ENCODE results near the gene FRYL.

FRYL gene

DNA sequence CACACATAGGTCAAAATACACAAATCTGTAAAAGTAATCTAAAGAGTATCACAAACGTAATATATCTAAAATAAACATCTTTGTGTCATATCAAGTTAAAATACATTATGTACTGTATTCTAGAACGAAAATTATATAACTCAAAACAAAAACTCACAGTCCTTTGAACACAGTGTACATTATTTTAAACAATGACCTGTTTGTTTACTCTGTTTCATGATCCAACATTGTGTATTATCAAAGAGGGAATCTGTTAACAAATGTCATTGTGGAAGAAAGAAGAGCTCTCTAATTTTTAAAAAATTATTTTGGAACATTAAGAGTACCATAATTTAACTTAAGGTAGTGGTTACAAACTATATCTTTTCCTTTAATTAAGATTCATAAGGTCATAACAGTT lies 144.1 kb downstream of the FRYL start:
- intact Hi-C loops (cut with DNase I), result loop anchor here (10.0 kb wide), 2 partner anchors 51 to 291 kb away; partner anchors contain the start of gene SLAIN2
- DNase-seq, result no peak

DNA sequence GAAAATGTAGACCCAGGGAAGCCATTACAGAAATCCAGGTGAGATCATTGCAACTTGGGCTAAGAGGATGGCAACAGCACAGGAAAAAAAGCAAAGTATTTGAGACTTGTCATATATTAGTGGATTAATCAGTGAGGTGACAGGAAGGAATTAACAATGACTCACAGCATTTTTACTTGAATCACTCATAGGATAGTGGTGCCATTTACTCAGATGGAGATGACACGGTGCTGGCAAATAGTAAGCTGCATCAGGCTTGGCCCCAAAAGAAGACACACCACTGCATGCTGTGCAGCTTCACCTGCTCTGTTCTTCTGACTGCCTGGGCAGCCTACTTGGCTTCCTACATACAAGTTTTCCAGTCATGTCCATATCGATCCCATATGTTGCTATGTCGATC lies 144.8 kb downstream of the FRYL start:
- peak in 1 of 10 donors; percentile 18 for DNase-seq
- intact Hi-C loops (cut with DNase I), result loop anchor here (10.0 kb wide), 2 partner anchors 51 to 291 kb away; partner anchors contain the start of gene SLAIN2

DNA sequence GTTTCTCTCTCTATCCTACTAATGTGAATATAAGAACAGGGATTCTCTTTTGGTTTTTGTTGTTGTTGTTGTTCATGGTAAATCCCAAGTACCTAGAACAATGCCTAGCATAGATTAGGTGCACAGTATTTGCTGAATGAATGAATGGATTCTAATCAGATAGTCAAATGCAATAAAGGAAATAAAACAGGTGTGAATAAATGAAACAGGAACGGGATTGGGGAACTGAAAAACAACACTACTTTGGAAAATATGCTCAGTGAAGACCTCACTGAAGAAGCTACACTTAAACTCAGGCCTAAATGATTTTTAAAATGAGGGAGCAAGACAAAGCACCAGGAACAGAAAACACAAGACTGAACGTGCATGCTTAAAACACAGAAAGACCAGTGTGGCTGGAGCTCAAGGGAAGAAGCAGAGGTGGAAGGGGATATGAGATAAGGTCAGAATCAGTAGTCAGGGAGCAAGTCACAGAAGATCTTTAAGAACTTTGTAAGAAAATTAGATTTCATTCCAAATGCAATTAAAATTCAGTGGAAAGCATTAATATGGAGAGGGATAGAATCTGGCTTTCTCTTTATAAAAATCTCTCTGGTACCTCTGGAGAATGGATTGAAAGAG lies 145.3 kb downstream of the FRYL start:
- intact Hi-C loops (cut with DNase I), result loop anchor here (10.0 kb wide), 2 partner anchors 50 to 290 kb away; partner anchors contain the start of gene SLAIN2
- DNase-seq, result no peak

DNA sequence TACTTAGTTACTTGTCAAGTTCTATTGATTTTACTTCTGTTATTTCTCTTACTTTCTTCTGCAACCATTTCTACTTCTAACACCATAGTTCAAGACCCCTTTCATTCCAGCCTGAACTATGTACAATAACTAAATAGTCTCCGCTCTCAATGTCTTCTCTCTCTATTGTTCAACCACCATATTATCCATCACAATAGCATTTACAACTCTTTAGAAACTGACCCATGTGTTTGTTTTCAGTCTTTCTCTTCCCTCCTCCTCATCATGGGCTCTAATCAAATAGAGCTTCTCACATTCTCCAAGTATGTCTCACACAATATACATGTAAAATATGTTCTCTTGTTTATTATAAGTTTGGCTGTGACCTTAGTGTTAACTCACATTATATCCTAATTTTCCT lies 146.4 kb downstream of the FRYL start:
- intact Hi-C loops (cut with DNase I), result loop anchor here (10.0 kb wide), 2 partner anchors 49 to 289 kb away; partner anchors contain the start of gene SLAIN2
- no peak for DNase-seq

DNA sequence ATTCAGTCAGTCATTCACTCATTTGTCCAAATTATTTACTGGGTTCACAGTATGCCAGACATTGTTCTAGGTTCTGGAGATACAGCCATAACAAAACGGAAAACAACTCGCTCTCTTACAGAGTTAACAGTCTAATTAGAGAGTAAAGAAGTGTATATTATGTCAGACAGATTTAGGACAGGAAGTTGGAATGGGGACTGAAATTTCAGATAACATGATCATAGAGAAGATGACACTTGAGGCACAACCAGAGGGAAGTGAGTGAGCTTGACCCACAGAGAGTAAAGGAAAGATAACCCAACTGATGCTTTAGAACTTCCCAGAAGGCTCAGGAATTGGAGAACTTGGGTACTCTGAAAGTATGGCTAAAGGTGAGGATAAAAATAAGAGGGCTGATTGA lies 150.6 kb downstream of the FRYL start:
- DNase-seq, result no peak
- intact Hi-C loops (cut with DNase I), result no loop called here

DNA sequence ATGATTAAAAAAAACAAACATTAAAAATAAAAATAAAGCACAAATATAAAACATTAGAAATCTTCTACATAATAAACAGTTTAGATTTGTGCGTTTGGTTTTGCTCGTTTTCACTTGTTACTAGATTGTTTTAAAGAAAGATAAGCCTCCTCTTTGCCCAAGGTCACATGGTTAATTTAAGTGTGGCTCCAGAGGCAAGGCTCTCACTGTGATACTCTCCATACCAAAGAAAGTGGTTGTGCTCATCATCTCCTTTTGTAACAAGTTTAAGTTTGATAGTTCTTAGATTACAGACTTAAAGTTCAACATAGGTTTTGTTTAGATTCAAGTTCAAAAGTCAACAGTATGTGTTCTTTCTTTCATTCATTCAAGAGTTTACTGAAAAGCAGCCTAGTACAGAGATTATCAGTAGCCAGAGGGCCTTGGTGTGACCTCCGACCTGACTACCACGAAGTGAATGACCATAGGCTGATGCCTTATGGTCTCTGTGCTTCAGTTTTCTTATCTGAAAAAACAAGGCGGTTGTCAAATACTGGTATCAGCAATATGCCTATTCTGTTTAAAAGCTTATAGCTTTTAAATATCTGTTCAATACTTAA lies 156.8 kb downstream of the FRYL start:
- intact Hi-C loops (cut with DNase I), result no loop called here
- DNase-seq, result no peak

DNA sequence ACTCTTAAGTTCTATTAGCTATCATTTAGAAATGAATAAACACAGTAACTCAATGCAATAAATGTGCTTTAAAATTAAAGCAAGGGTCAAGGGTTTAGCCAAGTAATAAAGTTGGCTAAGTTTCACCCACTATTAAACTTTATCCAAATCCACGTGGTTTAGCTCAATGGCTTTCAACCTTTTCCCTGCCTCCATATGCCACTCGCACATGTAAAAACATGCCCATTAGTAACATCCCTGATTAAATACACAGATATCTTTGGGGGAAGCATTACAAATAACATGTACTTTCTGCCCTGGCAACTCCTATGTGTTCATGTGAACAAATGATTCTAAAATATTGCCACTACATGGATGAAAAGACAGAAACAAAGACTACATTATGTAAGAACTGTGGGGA lies 159.2 kb downstream of the FRYL start:
- intact Hi-C loops (cut with DNase I), result no loop called here

DNA sequence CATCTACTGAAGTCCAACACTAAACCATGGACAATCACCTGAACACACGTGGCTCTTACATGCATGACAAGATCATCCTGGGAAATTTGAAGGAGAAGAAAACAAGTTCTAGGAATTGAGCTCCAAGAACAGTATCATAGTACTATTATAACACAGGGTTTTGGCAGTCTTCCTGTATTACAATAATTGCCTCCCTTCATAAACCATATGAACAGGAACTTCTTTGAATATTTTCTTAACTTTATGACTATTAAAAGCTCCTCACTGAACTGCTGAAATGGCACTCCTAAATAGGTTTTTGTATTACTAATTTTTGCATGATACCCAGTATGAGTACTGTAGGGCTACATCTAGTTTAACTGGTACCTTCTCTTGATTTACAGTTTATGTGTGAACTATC lies 160.0 kb downstream of the FRYL start:
- intact Hi-C loops (cut with DNase I), result no loop called here
- DNase-seq, result no peak

More for the DNA sequence above, 159.2 kb downstream of the FRYL start:
- DNase-seq, result no peak

DNA sequence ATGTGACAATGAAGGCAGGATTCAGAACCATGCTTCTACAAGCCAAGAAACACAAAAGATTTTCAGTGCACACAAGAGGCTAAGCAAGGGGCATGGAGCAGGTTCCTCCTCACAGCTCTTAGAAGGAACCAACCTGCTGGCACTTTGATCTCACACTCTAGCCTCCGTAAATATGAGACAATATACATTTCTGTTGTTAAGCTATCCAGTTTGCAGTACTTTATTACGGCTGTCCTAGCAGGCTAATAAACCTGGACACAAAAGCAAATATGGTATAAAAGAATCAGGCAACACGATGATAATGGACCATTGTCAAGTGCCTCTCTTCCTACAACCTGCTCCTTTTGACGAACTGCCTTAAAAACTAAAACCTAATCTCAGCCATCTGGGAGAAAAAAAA lies 175.6 kb downstream of the FRYL start:
- intact Hi-C loops (cut with DNase I), result no loop called here
- no peak for DNase-seq

DNA sequence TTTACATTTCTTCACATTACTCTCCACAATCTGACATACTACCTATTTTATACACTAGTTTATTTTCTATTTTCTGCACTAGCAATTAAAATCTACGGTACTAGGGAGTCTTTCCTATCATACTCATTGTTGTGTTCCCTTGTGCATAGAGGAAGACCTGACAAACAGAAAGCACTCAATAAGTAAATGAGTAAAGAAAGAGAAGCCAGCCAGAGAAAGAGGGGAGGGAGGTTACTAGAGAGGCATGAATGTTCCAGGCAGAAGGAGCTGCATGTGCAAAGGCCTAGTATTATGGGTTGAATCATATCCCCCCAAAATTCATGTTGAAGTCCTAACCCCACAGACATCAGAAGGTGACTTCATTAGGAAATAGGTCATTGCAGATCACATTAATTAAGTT lies 176.0 kb downstream of the FRYL start:
- intact Hi-C loops (cut with DNase I), result no loop called here
- DNase-seq, result no peak

DNA sequence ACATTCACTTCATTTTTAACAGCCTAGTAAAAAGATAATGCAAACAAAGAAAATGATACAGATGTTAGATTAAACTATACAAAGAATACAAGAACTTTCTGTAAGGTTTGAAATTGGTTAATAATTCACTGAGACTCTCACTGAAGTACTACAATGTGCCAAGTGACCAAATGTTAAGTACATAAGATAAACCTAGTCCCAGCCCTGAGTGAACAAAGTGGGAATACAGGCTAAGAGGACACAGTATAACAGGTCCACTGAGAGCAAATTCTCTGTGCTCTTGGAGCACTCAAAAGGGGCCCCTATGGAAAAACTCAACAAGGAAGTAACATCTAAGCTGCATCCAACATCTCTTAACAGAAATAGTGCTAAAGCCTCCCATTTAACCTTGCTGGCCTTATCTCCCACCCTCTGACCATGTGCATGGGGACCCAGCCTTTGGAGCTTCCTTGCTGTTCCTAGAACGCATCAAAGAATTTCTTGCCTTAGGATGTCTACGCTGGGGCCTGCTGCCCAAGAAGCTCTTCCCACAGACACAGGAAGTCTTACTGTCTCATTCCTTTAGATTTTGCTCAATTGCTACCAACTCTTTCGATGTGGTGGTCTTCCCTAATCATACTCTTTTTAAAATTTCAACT lies 176.6 kb downstream of the FRYL start:
- no peak for DNase-seq
- intact Hi-C loops (cut with DNase I), result no loop called here

DNA sequence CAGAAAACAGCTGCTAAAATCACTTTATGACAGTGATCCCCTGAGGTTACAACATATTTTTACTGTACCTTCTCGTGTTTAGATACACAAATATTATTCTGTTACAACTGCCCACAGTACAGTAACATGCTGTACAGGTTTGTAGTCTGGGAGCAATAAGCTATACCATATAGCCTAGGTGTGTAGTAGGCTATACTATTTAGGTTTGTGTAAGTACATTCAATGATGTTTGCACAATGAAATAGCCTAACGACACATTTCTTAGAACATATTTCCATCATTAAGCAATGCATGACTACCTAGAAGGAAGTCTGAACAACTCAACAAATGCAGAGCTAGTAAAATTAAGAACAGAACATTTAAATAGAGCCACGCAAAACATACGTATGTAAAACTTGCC lies 177.3 kb downstream of the FRYL start:
- no peak for DNase-seq

DNA sequence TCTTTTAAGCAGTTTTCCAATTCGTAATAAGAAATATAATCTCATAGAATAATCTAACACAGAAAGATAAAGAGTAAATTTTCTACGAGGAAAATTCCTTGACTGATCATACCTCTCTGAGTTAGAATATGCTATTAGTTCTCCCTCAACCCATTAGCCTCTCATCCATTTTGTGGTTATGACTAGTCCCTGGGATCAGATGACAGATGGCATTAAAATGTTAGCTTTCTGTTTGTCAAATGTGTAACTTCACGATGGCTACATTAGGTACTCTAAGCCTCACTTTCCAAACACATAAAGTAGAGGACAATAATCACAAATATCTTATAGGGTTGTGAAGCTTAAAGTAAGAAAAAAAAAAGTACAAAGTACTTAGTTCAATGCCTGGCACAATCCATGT lies 177.9 kb downstream of the FRYL start:
- no peak for DNase-seq
- intact Hi-C loops (cut with DNase I), result no loop called here

More for the DNA sequence above, 177.3 kb downstream of the FRYL start:
- intact Hi-C loops (cut with DNase I), result no loop called here

DNA sequence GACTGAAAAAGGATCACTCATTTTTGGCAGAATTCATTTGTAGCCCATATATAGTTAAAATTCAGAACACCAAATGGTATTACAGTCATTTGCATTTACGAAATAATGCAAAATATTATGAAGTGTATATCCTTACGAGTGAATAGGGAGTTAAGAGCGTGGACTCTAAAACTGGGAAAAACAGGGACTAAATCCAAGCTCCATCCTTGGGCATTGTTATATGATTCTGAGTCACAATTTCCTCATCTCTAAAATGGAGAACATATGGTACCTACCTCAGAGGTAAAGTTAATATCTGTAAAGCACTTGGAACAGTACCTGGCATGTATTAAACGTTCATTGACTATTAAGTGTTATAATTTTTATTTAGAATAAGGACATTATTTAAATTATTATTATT lies 183.7 kb downstream of the FRYL start:
- intact Hi-C loops (cut with DNase I), result no loop called here
- DNase-seq, result no peak

DNA sequence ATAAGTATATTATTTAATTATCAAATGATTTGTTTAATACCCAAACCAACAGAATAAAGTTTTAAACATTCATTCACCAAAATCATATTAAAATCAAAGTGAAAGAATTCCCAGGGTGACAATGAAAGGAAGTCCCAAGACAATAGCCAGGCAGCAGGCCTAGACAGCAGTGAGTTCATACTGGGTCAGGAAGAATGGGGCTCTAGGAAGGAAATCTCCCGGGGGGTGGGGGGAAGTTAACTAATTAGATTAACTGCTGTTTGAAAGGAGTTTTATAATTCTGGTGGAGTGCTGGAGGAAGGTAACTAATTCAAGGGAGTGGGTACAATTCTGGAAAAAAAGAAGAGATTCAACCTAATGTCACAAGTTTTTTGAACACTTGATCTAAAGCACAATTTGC lies 185.9 kb downstream of the FRYL start:
- no peak for DNase-seq
- intact Hi-C loops (cut with DNase I), result no loop called here

DNA sequence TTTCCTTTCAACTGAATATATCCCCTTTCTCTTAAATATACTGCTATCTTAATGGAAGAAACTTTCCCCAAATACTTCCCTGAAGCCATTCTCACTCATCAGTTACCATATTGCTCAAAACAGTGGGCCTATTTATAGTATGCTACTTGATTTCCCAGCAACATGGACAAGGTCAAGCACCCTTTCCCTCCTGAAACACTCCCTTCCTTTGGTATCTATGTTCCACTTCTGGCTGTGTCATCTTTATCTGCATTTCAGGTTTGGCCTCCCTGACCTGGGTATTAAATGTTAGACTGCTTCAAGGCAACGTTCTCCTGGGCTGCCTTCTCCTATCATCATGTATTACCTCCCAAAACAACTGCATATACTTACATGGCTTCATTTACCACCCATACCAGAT lies 188.7 kb downstream of the FRYL start:
- DNase-seq, result no peak
- intact Hi-C loops (cut with DNase I), result no loop called here

DNA sequence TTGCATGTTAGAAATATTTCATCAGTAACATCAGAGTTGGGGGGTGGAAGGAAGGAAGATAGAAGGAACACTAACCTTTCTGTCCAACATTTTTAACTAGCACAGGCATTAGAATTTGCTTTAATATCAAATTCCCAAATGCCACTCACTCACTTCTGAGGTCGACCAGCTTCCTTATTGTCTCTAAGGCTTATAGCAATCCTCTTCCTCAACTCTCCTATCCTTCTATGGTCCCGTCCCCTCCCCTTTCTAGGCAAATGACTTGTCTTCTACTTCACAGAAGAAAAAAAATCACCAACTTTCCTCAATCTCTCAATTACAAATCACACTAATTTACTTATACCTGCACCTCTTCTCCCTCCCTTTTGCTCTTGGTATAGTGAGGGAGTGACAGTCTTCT lies 189.2 kb downstream of the FRYL start:
- no peak for DNase-seq
- intact Hi-C loops (cut with DNase I), result no loop called here

DNA sequence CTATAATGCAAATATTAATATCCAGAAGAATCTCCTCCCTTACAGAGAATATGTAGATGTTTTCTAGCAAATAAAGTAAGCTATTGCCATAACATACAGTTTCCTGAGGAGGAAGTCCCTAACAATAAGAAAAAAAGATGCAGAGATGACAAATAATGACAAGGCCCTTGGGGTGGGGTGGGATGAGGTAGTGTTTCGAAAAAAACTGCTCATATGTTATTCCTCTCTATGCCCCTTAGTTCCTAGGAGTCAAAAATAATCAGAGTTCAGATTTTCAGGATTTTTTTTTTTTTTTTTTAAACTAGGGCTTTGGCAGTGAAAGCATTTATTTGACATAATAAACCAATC lies 191.0 kb downstream of the FRYL start:
- intact Hi-C loops (cut with DNase I), result loop anchor here (10.0 kb wide), 1 partner anchor 46 kb away; no protein-coding TSS in a partner anchor
- DNase-seq, result no peak

DNA sequence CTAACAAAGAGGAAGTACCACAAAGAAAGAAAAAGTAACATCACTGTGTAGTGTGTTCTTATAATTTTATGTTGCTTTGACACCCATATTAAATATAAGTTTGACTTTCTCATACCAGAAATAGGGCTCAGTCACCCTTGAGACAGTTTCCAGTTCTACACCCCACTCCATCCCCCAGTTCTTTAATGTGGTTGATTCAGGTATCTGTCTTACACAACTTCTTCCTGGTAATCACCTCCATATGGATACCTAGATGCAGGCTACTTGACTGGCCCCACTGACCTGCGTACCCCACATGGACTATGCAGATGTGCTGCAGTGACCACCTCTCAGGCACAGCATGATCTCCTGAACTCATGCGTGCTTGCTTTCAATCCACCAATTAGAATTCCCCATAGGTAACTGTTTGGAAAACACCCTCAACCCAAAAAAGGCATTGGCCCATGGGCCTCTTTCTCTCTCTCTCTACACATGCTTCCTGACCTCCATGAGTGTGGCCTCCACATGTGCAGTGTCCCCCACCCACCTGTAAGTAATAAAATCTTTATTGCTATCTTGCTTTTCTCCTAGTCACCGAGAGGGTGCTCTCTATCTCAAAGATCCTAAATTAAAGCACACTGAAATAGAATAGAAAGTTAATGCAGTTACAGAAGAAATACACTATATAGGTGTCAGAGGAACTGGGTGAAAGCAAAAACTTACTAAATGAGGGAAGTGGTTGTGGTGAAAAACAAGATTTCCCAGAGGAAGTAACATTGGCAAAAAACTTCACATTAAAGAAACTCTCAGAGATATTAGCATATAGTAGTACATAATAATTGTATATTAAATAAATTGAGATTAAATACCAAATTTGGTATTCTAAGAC lies 191.6 kb downstream of the FRYL start:
- no peak for DNase-seq
- intact Hi-C loops (cut with DNase I), result loop anchor here (10.0 kb wide), 1 partner anchor 46 kb away; no protein-coding TSS in a partner anchor

DNA sequence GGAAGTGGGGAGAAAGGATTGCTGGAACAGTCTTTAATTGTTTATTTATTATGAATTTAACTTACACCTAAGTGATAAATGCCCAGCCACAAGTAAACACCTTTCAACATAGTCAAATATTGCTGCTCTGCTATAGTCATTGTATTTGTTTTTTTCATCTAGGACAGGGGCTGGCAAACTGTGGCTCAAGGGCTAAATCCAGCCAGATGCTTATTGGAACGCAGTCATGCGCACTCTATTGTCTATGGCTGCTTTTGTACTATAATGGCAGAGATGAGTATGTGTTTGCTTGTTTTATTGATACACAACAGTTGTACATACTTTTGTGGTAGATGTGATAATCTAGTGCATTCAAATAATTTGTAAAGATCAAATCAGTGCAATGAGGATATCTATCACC lies 194.7 kb downstream of the FRYL start:
- DNase-seq, result peak in 1 of 10 donors; percentile 49
- intact Hi-C loops (cut with DNase I), result loop anchor here (10.0 kb wide), 1 partner anchor 49 kb away; no protein-coding TSS in a partner anchor

Measured in posterior cingulate gyrus (tissue), 11 donors.